ENCODE data around the gene CATSPERZ.

CATSPERZ gene

GRCh38 chr11:64352995-64353714, 53.0 kb downstream of the CATSPERZ start:
- H3K4me3 ChIP-seq (ENCODE audit: low read depth, low read length): no peak overlapping the region

- H3K4me3 ChIP-seq (ENCODE audit: low read depth, low read length): no peak overlapping the region
Observed at GRCh38 chr11:64353715-64354506, 53.8 kb downstream of the CATSPERZ start.

Data from iPS-11a (cell line).